GM21528 (cell line): ENCODE data around the gene ZSWIM3.
"Not testable (repeated sequence)": the region's sequence is repeated elsewhere in the genome, so short reads cannot be mapped to it uniquely, and the experiment has no call there.

Experiments used
- ATAC-seq: cut with Tn5 transposase; IDR thresholded peaks from one replicate; pipeline ENCODE4 v1.9.1; 2021; ENCODE audit warnings: mild to moderate bottlenecking, moderate library complexity; ENCODE audit not compliant: unreplicated experiment, low FRiP score

ZSWIM3 gene

GRCh38 chr20:45888681-45889080, 31.3 kb downstream of the ZSWIM3 start:
- ATAC-seq = no peak

GRCh38 chr20:45890077-45890984, 32.9 kb downstream of the ZSWIM3 start:
- peak; percentile 8 for ATAC-seq

- peak; percentile 72 for ATAC-seq
These were observed 33.9 kb downstream of the ZSWIM3 start, which contains the start of the genes CTSA and NEURL2 for GRCh38 chr20:45890985-45891983. Gene CTSA, plus strand, starts transcription at chr20:45891335. Its CDS starts 234 bp downstream, at chr20:45891569. Gene NEURL2, minus strand, starts transcription at chr20:45891208. Its CDS starts 217 bp downstream, at chr20:45890991.

GRCh38 chr20:45892049-45892825, 34.8 kb downstream of the ZSWIM3 start:
- no peak for ATAC-seq

GRCh38 chr20:45892828-45893500, 35.5 kb downstream of the ZSWIM3 start:
- no peak for ATAC-seq

GRCh38 chr20:45893831-45894230, 36.4 kb downstream of the ZSWIM3 start:
- ATAC-seq = no peak

- ATAC-seq = no peak
These were observed 37.4 kb downstream of the ZSWIM3 start for GRCh38 chr20:45894797-45895196.

- no peak for ATAC-seq
These were observed 39.3 kb downstream of the ZSWIM3 start for GRCh38 chr20:45896641-45897161.

- no peak for ATAC-seq
These were observed 39.9 kb downstream of the ZSWIM3 start for GRCh38 chr20:45897289-45897688.

GRCh38 chr20:45897692-45898091, 40.3 kb downstream of the ZSWIM3 start:
- ATAC-seq = no peak

- ATAC-seq = no peak
These were observed 40.9 kb downstream of the ZSWIM3 start for GRCh38 chr20:45898285-45898684.

GRCh38 chr20:45899046-45899835, 41.8 kb downstream of the ZSWIM3 start:
- ATAC-seq = no peak

- ATAC-seq = not testable (repeated sequence)
These were observed 43.9 kb downstream of the ZSWIM3 start for GRCh38 chr20:45901332-45901731.

- ATAC-seq = no peak
These were observed 44.8 kb downstream of the ZSWIM3 start for GRCh38 chr20:45902199-45902701.

GRCh38 chr20:45904583-45905504, 47.4 kb downstream of the ZSWIM3 start:
- no peak for ATAC-seq

GRCh38 chr20:45905505-45906079, 48.2 kb downstream of the ZSWIM3 start:
- no peak for ATAC-seq
